ENCODE measurements around the gene SMIM11.
"Not testable (repeated sequence)": the region's sequence is repeated elsewhere in the genome, so short reads cannot be mapped to it uniquely, and the experiment has no call there.

SMIM11 gene

GRCh38 chr21:34374940-34375618 is at the start of gene SMIM11:
TSS of gene SMIM11 (plus strand) at chr21:34375507. CDS start at chr21:34379505, 3,998 bp downstream.
- DNase-seq (ENCODE audit: low read depth): not testable (repeated sequence)

- no peak for DNase-seq (ENCODE audit: low read depth)
These were observed 45.3 kb upstream of the SMIM11 start for GRCh38 chr21:34330055-34330454.

GRCh38 chr21:34331726-34332125 is 43.6 kb upstream of the SMIM11 start:
- DNase-seq (ENCODE audit: low read depth): no peak

GRCh38 chr21:34332347-34332746 is 43.0 kb upstream of the SMIM11 start:
- DNase-seq (ENCODE audit: low read depth): no peak

- DNase-seq (ENCODE audit: low read depth): peak; percentile 37
These were observed 42.1 kb upstream of the SMIM11 start for GRCh38 chr21:34333121-34333739.

GRCh38 chr21:34335316-34335715 is 40.0 kb upstream of the SMIM11 start:
- DNase-seq (ENCODE audit: low read depth): peak; percentile 79

- DNase-seq (ENCODE audit: low read depth): no peak
These were observed 39.1 kb upstream of the SMIM11 start for GRCh38 chr21:34336245-34336644.

- peak; percentile 61 for DNase-seq (ENCODE audit: low read depth)
These were observed 38.4 kb upstream of the SMIM11 start for GRCh38 chr21:34336756-34337391.

GRCh38 chr21:34337741-34338140 is 37.6 kb upstream of the SMIM11 start:
- DNase-seq (ENCODE audit: low read depth): no peak

- DNase-seq (ENCODE audit: low read depth): no peak
These were observed 37.1 kb upstream of the SMIM11 start for GRCh38 chr21:34338226-34338625.

- no peak for DNase-seq (ENCODE audit: low read depth)
These were observed 35.2 kb upstream of the SMIM11 start for GRCh38 chr21:34340061-34340460.

GRCh38 chr21:34342476-34342875 is 32.8 kb upstream of the SMIM11 start:
- no peak for DNase-seq (ENCODE audit: low read depth)

GRCh38 chr21:34343347-34343746 is 32.0 kb upstream of the SMIM11 start:
- no peak for DNase-seq (ENCODE audit: low read depth)

GRCh38 chr21:34343838-34344381 is 31.4 kb upstream of the SMIM11 start:
- DNase-seq (ENCODE audit: low read depth): no peak

- no peak for DNase-seq (ENCODE audit: low read depth)
These were observed 30.7 kb upstream of the SMIM11 start for GRCh38 chr21:34344584-34344983.

- no peak for DNase-seq (ENCODE audit: low read depth)
These were observed 30.0 kb upstream of the SMIM11 start for GRCh38 chr21:34345091-34345871.

- no peak for DNase-seq (ENCODE audit: low read depth)
These were observed 29.4 kb upstream of the SMIM11 start for GRCh38 chr21:34345892-34346291.

GRCh38 chr21:34348890-34349519 is 26.3 kb upstream of the SMIM11 start:
- DNase-seq (ENCODE audit: low read depth): no peak

GRCh38 chr21:34351786-34352241 is 23.5 kb upstream of the SMIM11 start:
- no peak for DNase-seq (ENCODE audit: low read depth)

GRCh38 chr21:34352556-34352955 is 22.8 kb upstream of the SMIM11 start:
- DNase-seq (ENCODE audit: low read depth): no peak

GRCh38 chr21:34353182-34353581 is 22.1 kb upstream of the SMIM11 start:
- DNase-seq (ENCODE audit: low read depth): no peak

GRCh38 chr21:34354836-34355235 is 20.5 kb upstream of the SMIM11 start:
- DNase-seq (ENCODE audit: low read depth): no peak

Measured in GM04503 (cell line).